GM18858 (cell line): Measurements from ENCODE around the gene CD151.

ENCODE experiments used
- ATAC-seq: cut with Tn5 transposase; IDR thresholded peaks from one replicate; pipeline ENCODE4 v1.9.1; 2021; ENCODE audit not compliant: unreplicated experiment

Gene CD151

GRCh38 chr11:869399-870126 is 36.8 kb downstream of the CD151 start:
- no peak for ATAC-seq

- no peak for ATAC-seq
These were observed 37.3 kb downstream of the CD151 start for GRCh38 chr11:870127-870413.

GRCh38 chr11:870418-870817 is 37.7 kb downstream of the CD151 start:
- no peak for ATAC-seq

GRCh38 chr11:871472-871871 is 38.7 kb downstream of the CD151 start:
- no peak for ATAC-seq

GRCh38 chr11:872799-873198 is 40.0 kb downstream of the CD151 start:
- ATAC-seq: no peak

GRCh38 chr11:873706-874105 is 41.0 kb downstream of the CD151 start:
- ATAC-seq: no peak

- ATAC-seq: no peak
These were observed 42.5 kb downstream of the CD151 start for GRCh38 chr11:875203-875602.

- no peak for ATAC-seq
These were observed 43.1 kb downstream of the CD151 start for GRCh38 chr11:875769-876301.

- ATAC-seq: no peak
These were observed 43.8 kb downstream of the CD151 start for GRCh38 chr11:876545-876944.

GRCh38 chr11:877565-877964 is 44.8 kb downstream of the CD151 start:
- no peak for ATAC-seq

GRCh38 chr11:880447-880846 is 47.7 kb downstream of the CD151 start:
- no peak for ATAC-seq

GRCh38 chr11:882596-882995 is 49.8 kb downstream of the CD151 start:
- no peak for ATAC-seq

GRCh38 chr11:883527-883926 is 50.8 kb downstream of the CD151 start:
- no peak for ATAC-seq

- ATAC-seq: no peak
These were observed 51.9 kb downstream of the CD151 start for GRCh38 chr11:884578-885070.

GRCh38 chr11:886568-886967 is 53.8 kb downstream of the CD151 start:
- no peak for ATAC-seq

GRCh38 chr11:887589-887988 is 54.8 kb downstream of the CD151 start:
- no peak for ATAC-seq
